GM23248 (cell line): ENCODE results near the gene PIEZO2.

Source experiments
- EZH2 ChIP-seq: fragments of 200-600 bp; sonication (generic); IDR thresholded peaks from 2 replicates; pipeline ENCODE4 v1.6.1; 2018; ENCODE audit warnings: antibody characterized with exemption, mild to moderate bottlenecking; ENCODE audit not compliant: insufficient read depth, poor library complexity, severe bottlenecking
- EZH2phosphoT487 ChIP-seq: fragments of 200-600 bp; sonication (generic); IDR thresholded peaks from 2 replicates; pipeline ENCODE4 v1.6.1; 2018; ENCODE audit warnings: antibody characterized with exemption, moderate library complexity, mild to moderate bottlenecking, low read depth; ENCODE audit not compliant: insufficient read depth

- TF ChIP-seq EZH2phosphoT487 (no peak), EZH2 (no peak)
Observed at GRCh38 chr18:11031966-11032365, 117.4 kb downstream of the PIEZO2 start.
